ENCODE results near the gene GCHFR. TPM values are rescaled to one million over a fixed set of nuclear protein-coding genes. Genes with fewer than 3 reads are reported as not detected.

Gene GCHFR
- total and polyA plus RNA-seq, 2 donors (not counting 3 experiments of a cell fraction or from before 2014, with no cell fraction given) = 6.3 to 14.2 TPM

- Histone ChIP-seq H3K9me1 (replicated peaks; ENCODE audit: control insufficient read depth, extremely low read depth, insufficient read depth, low read length) (no peaks in the 10 kb centered on the region), H3K9me3 (replicated peaks; ENCODE audit: control insufficient read depth, insufficient read depth, low read length) (no peaks in the 10 kb centered on the region), H3K27ac (ENCODE audit: insufficient read depth, low read depth, low read length) (no peak overlapping the region), H3K27me3 (ENCODE audit: control insufficient read depth in 2 of 2, insufficient read depth in 2 of 2, low read length in 2 of 2) (no peaks in the 10 kb centered on the region), H3K4me2 (ENCODE audit: insufficient read depth, low read length) (no peak overlapping the region), H3K36me3 (ENCODE audit: control insufficient read depth in 2 of 2, extremely low read depth in 1 of 2, insufficient read depth in 2 of 2, low read length in 2 of 2) (peaks cover 0 to 6% of the 10 kb centered on the region in 2 experiments), H4K20me1 (replicated peaks; ENCODE audit: control insufficient read depth, extremely low read depth, insufficient read depth, low read length) (no peaks in the 10 kb centered on the region), H3K9ac (replicated peaks; ENCODE audit: extremely low read depth, insufficient read depth, low read length) (no peak overlapping the region), H3K4me1 (ENCODE audit: control insufficient read depth, extremely low read depth, insufficient read depth, low read length) (peaks cover 11% of the 10 kb centered on the region), H2AFZ (ENCODE audit: low read depth, low read length) (no peak overlapping the region), H3K4me3 (replicated peaks in 1 of 3; ENCODE audit: insufficient read depth in 1 of 3, low read depth in 1 of 3, low read length in 3 of 3) (no peak overlapping the region), H3K79me2 (ENCODE audit: control insufficient read depth, insufficient read depth, low read length) (peaks cover 9% of the 10 kb centered on the region)
- peak; percentile 73 for FAIRE-seq
- dilution Hi-C loops (cut with MboI; ENCODE audit: extremely low pct_ligation_motif_present, low sequenced_read_pairs) = no loop called here
- POLR2A ChIA-PET = no interaction called here
- BruUV-seq (replicated peaks) = no TSS peak
- DNase-seq (ENCODE audit: low read depth, low spot score) = peak; percentile 63
- CTCF ChIA-PET = interaction anchor here (0.6 to 1.9 kb wide), 28 partner anchors 9 to 263 kb away, joined by 3 to 39 read pairs (median 6); partner anchors contain the start of genes C15orf62, CCDC32, DNAJC17 and GCHFR
- intact Hi-C loops (cut with micrococcal nuclease) = loop anchor here (1.0 to 2.0 kb wide), 3 partner anchors 36 to 103 kb away; no protein-coding TSS in a partner anchor
- no peak for TF ChIP-seq JUN (IDR thresholded peaks at IDR 0.05; ENCODE audit: borderline replicate concordance, insufficient read depth, insufficient read length, low read depth)
- peak; percentile 61 to 88 for TF ChIP-seq CTCF (IDR thresholded peaks at IDR 0.05; ENCODE audit: extremely low read depth in 1 of 2, insufficient read depth in 1 of 2, low read depth in 1 of 2, low read length in 2 of 2)
These were observed 18.9 kb downstream of the GCHFR start for GRCh38 chr15:40782609-40783227.

- FAIRE-seq (no peak), DNase-seq (ENCODE audit: low read depth, low spot score) (no peak)
- Histone ChIP-seq H3K36me3 (ENCODE audit: control insufficient read depth in 2 of 2, extremely low read depth in 1 of 2, insufficient read depth in 2 of 2, low read length in 2 of 2) (no peaks in the 10 kb centered on the region), H3K4me2 (ENCODE audit: insufficient read depth, low read length) (no peak overlapping the region), H3K27me3 (ENCODE audit: control insufficient read depth in 2 of 2, insufficient read depth in 2 of 2, low read length in 2 of 2) (no peaks in the 10 kb centered on the region), H3K9ac (replicated peaks; ENCODE audit: extremely low read depth, insufficient read depth, low read length) (no peak overlapping the region), H3K27ac (ENCODE audit: insufficient read depth, low read depth, low read length) (no peak overlapping the region), H3K79me2 (ENCODE audit: control insufficient read depth, insufficient read depth, low read length) (peaks cover 11% of the 10 kb centered on the region), H3K4me1 (ENCODE audit: control insufficient read depth, extremely low read depth, insufficient read depth, low read length) (peaks cover 15% of the 10 kb centered on the region), H3K9me1 (replicated peaks; ENCODE audit: control insufficient read depth, extremely low read depth, insufficient read depth, low read length) (no peaks in the 10 kb centered on the region), H4K20me1 (replicated peaks; ENCODE audit: control insufficient read depth, extremely low read depth, insufficient read depth, low read length) (no peaks in the 10 kb centered on the region), H3K4me3 (replicated peaks in 1 of 3; ENCODE audit: insufficient read depth in 1 of 3, low read depth in 1 of 3, low read length in 3 of 3) (no peak overlapping the region), H2AFZ (ENCODE audit: low read depth, low read length) (no peak overlapping the region), H3K9me3 (replicated peaks; ENCODE audit: control insufficient read depth, insufficient read depth, low read length) (no peaks in the 10 kb centered on the region)
- POLR2A ChIA-PET = no interaction called here
- intact Hi-C loops (cut with micrococcal nuclease) (loop anchor here (5.0 kb wide), 1 partner anchor 107 kb away; the partner anchor contains the start of gene VPS18), dilution Hi-C loops (cut with MboI; ENCODE audit: extremely low pct_ligation_motif_present, low sequenced_read_pairs) (no loop called here)
- CTCF ChIA-PET = interaction anchor here (0.7 to 3.2 kb wide), 15 partner anchors 9 to 109 kb away, joined by 3 to 21 read pairs (median 5); partner anchors contain the start of genes DNAJC17, RAD51, SPINT1 and VPS18
- no TSS peak for BruUV-seq (replicated peaks)
- no peak for TF ChIP-seq EZH2 (IDR thresholded peaks at IDR 0.05; ENCODE audit: borderline replicate concordance, low read depth, low read length, severe bottlenecking)
- no peak for TF ChIP-seq JUN (IDR thresholded peaks at IDR 0.05; ENCODE audit: borderline replicate concordance, insufficient read depth, insufficient read length, low read depth)
- TF ChIP-seq MYC (IDR thresholded peaks at IDR 0.05; ENCODE audit: low read depth, low read length) = no peak
- no peak for TF ChIP-seq POLR2AphosphoS5 (IDR thresholded peaks at IDR 0.05; ENCODE audit: insufficient read depth, low read depth, low read length)
- TF ChIP-seq CTCF (IDR thresholded peaks at IDR 0.05; ENCODE audit: extremely low read depth in 1 of 2, insufficient read depth in 1 of 2, low read depth in 1 of 2, low read length in 2 of 2) = no peak
- no peak for TF ChIP-seq MAX (IDR thresholded peaks at IDR 0.05; ENCODE audit: insufficient read depth, insufficient read length)
- TF ChIP-seq POLR2A (IDR thresholded peaks at IDR 0.05; ENCODE audit: low read depth, low read length) = no peak
- TF ChIP-seq FOS (IDR thresholded peaks at IDR 0.05; ENCODE audit: borderline replicate concordance, insufficient read depth, low read length) = no peak
- no peak for TF ChIP-seq GATA2 (IDR thresholded peaks at IDR 0.05; ENCODE audit: insufficient read depth, insufficient read length, low read depth, low read length)
These were observed 21.3 kb downstream of the GCHFR start for GRCh38 chr15:40785164-40785563.
